GM23338 (cell line): ENCODE results near the gene TGM2. TPM values are rescaled to one million over a fixed set of nuclear protein-coding genes. Genes with fewer than 3 reads are reported as not detected.

Experiments used
- ATAC-seq: fragments of 200-7000 bp; cut with Tn5 transposase; 3 replicates; pipeline ENCODE4 v1.9.1; 2020
- DNase-seq: peaks from one replicate; pipeline ENCODE4 v3.0.0-alpha.2; 2015; ENCODE audit warnings: low spot score
- H2AFZ ChIP-seq: fragments of 200-600 bp; sonication (generic); 2 replicates; pipeline ENCODE4 v1.8.0; 2016; ENCODE audit warnings: antibody characterized with exemption, mild to moderate bottlenecking, moderate library complexity
- H3F3A ChIP-seq: fragments of 200-600 bp; sonication (generic); replicated peaks from 2 replicates; pipeline ENCODE4 v1.8.0; 2017; ENCODE audit warnings: antibody characterized with exemption, mixed run types, low read depth
- H3K27ac ChIP-seq: fragments of 200-600 bp; sonication (generic); 2 replicates; pipeline ENCODE4 v1.6.1; 2016; ENCODE audit warnings: low read depth
- H3K27me3 ChIP-seq: fragments of 200-600 bp; sonication (generic); 2 replicates; pipeline ENCODE4 v1.8.0; 2016; ENCODE audit warnings: mild to moderate bottlenecking, mixed run types, moderate library complexity; ENCODE audit not compliant: insufficient read depth
- H3K36me3 ChIP-seq: fragments of 200-600 bp; sonication (generic); 2 replicates; pipeline ENCODE4 v1.8.0; 2016; ENCODE audit warnings: mild to moderate bottlenecking; ENCODE audit not compliant: insufficient read depth
- H3K4me1 ChIP-seq: fragments of 200-600 bp; sonication (generic); 2 replicates; pipeline ENCODE4 v1.8.0; 2016; ENCODE audit warnings: mild to moderate bottlenecking, moderate library complexity; ENCODE audit not compliant: insufficient read depth
- H3K4me2 ChIP-seq: fragments of 200-600 bp; sonication (generic); 2 replicates; pipeline ENCODE4 v1.7.1; 2017; ENCODE audit warnings: mixed run types
- H3K4me3 ChIP-seq: fragments of 200-600 bp; sonication (generic); 2 replicates; pipeline ENCODE4 v1.6.1; 2016; ENCODE audit warnings: mixed run types
- H3K79me2 ChIP-seq: fragments of 200-600 bp; sonication (generic); replicated peaks from 2 replicates; pipeline ENCODE4 v1.8.0; 2017; ENCODE audit warnings: mild to moderate bottlenecking; ENCODE audit not compliant: insufficient read depth
- H3K9me2 ChIP-seq: fragments of 200-600 bp; sonication (generic); 2 replicates; pipeline ENCODE4 v1.8.0; 2017; ENCODE audit not compliant: insufficient read depth
- H4K20me1 ChIP-seq: fragments of 200-600 bp; sonication (generic); replicated peaks from 2 replicates; pipeline ENCODE4 v1.8.0; 2017; ENCODE audit warnings: mild to moderate bottlenecking; ENCODE audit not compliant: insufficient read depth
- H3K27ac Mint-ChIP-seq: 2 replicates; pipeline ENCODE4 v1.8.0; 2020; ENCODE audit warnings: inconsistent platforms, mild to moderate bottlenecking, moderate library complexity, mixed read lengths
- H3K27me3 Mint-ChIP-seq: 3 replicates; pipeline ENCODE4 v1.8.0; 2022; ENCODE audit warnings: low read depth, mild to moderate bottlenecking, moderate library complexity, mixed read lengths, inconsistent platforms; ENCODE audit not compliant: insufficient read depth, poor library complexity
- H3K36me3 Mint-ChIP-seq: 3 replicates; pipeline ENCODE4 v1.8.0; 2021; ENCODE audit warnings: low read depth, mild to moderate bottlenecking, inconsistent platforms, moderate library complexity, mixed read lengths
- H3K4me1 Mint-ChIP-seq: 3 replicates; pipeline ENCODE4 v1.8.0; 2020; ENCODE audit warnings: mild to moderate bottlenecking, inconsistent platforms, mixed read lengths
- H3K4me3 Mint-ChIP-seq: 3 replicates; pipeline ENCODE4 v1.8.0; 2021; ENCODE audit warnings: moderate library complexity, mild to moderate bottlenecking, inconsistent platforms, mixed read lengths
- H3K9me3 Mint-ChIP-seq: 3 replicates; pipeline ENCODE4 v1.8.0; 2020; ENCODE audit warnings: moderate library complexity, mild to moderate bottlenecking, inconsistent platforms, mixed read lengths
- CREB1 ChIP-seq: fragments of 250-450 bp; sonication (Bioruptor Pico); IDR thresholded peaks from 2 replicates; pipeline ENCODE4 v1.5.0; 2020; ENCODE audit warnings: low read depth, mild to moderate bottlenecking, moderate library complexity
- EZH2 ChIP-seq: fragments of 200-600 bp; sonication (generic); IDR thresholded peaks from one replicate; pipeline ENCODE4 v1.8.0; 2017; ENCODE audit warnings: antibody characterized with exemption, mild to moderate bottlenecking, low read depth; ENCODE audit not compliant: unreplicated experiment
- EZH2phosphoT487 ChIP-seq: fragments of 200-600 bp; sonication (generic); IDR thresholded peaks from one replicate; pipeline ENCODE4 v1.8.1; 2018; ENCODE audit warnings: antibody characterized with exemption; ENCODE audit not compliant: unreplicated experiment
- JUNB ChIP-seq: IDR thresholded peaks from one replicate; pipeline ENCODE4 v1.6.1; 2016; ENCODE audit warnings: antibody characterized with exemption; ENCODE audit not compliant: unreplicated experiment
- POLR2AphosphoS5 ChIP-seq: IDR thresholded peaks from 2 replicates; pipeline ENCODE4 v1.6.1; 2016; ENCODE audit warnings: antibody characterized with exemption, low read depth
- ZNF114 ChIP-seq: fragments of 250-450 bp; sonication (Bioruptor Pico); IDR thresholded peaks from 2 replicates; pipeline ENCODE4 v1.5.0; 2020; ENCODE audit warnings: mild to moderate bottlenecking, moderate library complexity
- ZNF331 ChIP-seq: fragments of 250-450 bp; sonication (Bioruptor Pico); IDR thresholded peaks from 2 replicates; pipeline ENCODE4 v1.5.0; 2020; ENCODE audit warnings: low read depth, mild to moderate bottlenecking, moderate library complexity
- polyA plus RNA-seq: library from polyadenylated mRNA; unstranded; fragments of >200 nt; fragmentation: Nextera tagmentation; extraction: Ambion mirVana; gene quantifications from 2 replicates; pipeline ENCODE4 v1.2.1, GENCODE V29; 2016
- total RNA-seq: library from RNA; depleted of rRNA; stranded (reverse); fragments of >200 nt; shearing (Covaris generic); gene quantifications from 2 replicates; pipeline ENCODE4 v1.2.3, GENCODE V29; 2014
- TF ChIP-seq, protein P1 (sequence below), 2 experiments: fragments of 200-600 bp in 1 of 2; sonication (generic) in 1 of 2; conservative IDR thresholded peaks; 2 replicates each; pipeline versions ENCODE4 v1.5.1 to v1.6.1; 2016 to 2017; ENCODE audit warnings: antibody characterized with exemption in 2 of 2, low read depth in 2 of 2, mild to moderate bottlenecking in 2 of 2, moderate library complexity in 1 of 2
- TF ChIP-seq, protein P2 (sequence below): IDR thresholded peaks from one replicate; pipeline ENCODE4 v1.6.1; 2018; ENCODE audit warnings: antibody characterized with exemption; ENCODE audit not compliant: unreplicated experiment
- TF ChIP-seq, protein P3 (sequence below): IDR thresholded peaks from 2 replicates; pipeline ENCODE4 v1.6.1; 2016; ENCODE audit warnings: antibody characterized with exemption

The TGM2 gene
- total and polyA plus RNA-seq, 2 experiments from 2014 or later: 0.45 to 1.0 TPM

DNA sequence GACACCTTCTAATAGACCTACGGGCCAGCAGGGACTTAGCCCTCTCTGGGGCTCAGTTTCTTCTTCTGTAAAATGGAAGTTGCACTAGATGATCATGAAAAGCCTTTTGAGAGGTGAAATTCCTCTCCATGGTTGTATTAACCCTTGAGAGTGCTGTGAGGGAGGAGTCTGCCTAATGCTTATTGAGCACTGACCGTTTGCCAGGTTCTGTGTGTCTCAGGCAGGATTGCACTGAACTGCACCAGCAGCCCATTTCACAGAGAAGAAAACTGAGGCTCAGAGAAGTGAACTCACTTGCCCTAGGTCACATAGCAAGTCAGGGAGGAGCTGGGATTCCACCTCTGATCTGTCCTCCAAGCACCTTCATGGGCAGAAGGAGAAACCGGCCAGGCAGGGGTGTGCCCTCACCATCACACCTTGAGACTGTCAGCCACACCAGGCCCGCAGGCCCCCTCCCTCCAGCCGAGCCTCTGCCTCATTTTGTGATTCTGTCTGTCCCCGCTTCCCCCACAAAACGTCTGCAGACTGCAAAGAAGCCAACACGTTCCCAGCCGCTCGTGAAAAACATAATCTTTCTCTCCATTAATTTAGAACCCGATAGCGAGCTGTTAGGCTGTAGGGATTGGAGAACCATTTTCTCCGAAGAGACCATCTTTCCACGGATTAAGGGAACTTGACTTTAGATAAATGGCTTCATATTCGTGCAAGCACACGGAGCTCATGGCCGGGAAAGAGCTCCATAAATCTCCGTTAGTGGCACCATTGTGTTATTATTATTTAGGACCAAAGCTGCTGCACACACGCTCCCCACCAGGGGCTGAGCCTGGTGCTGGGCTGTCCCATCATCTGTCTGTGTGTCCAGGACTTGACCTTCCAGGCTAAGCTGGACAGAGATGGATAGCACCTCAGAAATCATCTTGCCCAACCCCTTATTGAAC, 49.5 kb upstream of the TGM2 start:
- no peak for DNase-seq
- Histone ChIP-seq H3K4me2 (no peak overlapping the region), H3K79me2 (no peaks in the 10 kb centered on the region), H3K27me3 (no peaks in the 10 kb centered on the region), H3K27ac (no peak overlapping the region), H3K4me1 (no peaks in the 10 kb centered on the region), H4K20me1 (no peaks in the 10 kb centered on the region), H3K36me3 (no peaks in the 10 kb centered on the region), H3F3A (no peaks in the 10 kb centered on the region), H2AFZ (no peak overlapping the region), H3K4me3 (no peak overlapping the region), H3K9me2 (no peaks in the 10 kb centered on the region)
- no peaks in the 10 kb centered on the region for H3K36me3 Mint-ChIP-seq
- peaks cover 3% of the 10 kb centered on the region; the same call in 2 of the 3 replicates for H3K4me1 Mint-ChIP-seq
- H3K4me3 Mint-ChIP-seq: no peak overlapping the region
- no peaks in the 10 kb centered on the region for H3K9me3 Mint-ChIP-seq
- no peak for ATAC-seq
- TF ChIP-seq, protein P1, sequence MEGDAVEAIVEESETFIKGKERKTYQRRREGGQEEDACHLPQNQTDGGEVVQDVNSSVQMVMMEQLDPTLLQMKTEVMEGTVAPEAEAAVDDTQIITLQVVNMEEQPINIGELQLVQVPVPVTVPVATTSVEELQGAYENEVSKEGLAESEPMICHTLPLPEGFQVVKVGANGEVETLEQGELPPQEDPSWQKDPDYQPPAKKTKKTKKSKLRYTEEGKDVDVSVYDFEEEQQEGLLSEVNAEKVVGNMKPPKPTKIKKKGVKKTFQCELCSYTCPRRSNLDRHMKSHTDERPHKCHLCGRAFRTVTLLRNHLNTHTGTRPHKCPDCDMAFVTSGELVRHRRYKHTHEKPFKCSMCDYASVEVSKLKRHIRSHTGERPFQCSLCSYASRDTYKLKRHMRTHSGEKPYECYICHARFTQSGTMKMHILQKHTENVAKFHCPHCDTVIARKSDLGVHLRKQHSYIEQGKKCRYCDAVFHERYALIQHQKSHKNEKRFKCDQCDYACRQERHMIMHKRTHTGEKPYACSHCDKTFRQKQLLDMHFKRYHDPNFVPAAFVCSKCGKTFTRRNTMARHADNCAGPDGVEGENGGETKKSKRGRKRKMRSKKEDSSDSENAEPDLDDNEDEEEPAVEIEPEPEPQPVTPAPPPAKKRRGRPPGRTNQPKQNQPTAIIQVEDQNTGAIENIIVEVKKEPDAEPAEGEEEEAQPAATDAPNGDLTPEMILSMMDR (conservative IDR thresholded peaks at IDR 0.05; ENCODE audit: low read depth in 2 of 2): peak in 1 of 2 experiments; percentile 23; a peak in 1 of 4 replicates
- TF ChIP-seq, protein P2, sequence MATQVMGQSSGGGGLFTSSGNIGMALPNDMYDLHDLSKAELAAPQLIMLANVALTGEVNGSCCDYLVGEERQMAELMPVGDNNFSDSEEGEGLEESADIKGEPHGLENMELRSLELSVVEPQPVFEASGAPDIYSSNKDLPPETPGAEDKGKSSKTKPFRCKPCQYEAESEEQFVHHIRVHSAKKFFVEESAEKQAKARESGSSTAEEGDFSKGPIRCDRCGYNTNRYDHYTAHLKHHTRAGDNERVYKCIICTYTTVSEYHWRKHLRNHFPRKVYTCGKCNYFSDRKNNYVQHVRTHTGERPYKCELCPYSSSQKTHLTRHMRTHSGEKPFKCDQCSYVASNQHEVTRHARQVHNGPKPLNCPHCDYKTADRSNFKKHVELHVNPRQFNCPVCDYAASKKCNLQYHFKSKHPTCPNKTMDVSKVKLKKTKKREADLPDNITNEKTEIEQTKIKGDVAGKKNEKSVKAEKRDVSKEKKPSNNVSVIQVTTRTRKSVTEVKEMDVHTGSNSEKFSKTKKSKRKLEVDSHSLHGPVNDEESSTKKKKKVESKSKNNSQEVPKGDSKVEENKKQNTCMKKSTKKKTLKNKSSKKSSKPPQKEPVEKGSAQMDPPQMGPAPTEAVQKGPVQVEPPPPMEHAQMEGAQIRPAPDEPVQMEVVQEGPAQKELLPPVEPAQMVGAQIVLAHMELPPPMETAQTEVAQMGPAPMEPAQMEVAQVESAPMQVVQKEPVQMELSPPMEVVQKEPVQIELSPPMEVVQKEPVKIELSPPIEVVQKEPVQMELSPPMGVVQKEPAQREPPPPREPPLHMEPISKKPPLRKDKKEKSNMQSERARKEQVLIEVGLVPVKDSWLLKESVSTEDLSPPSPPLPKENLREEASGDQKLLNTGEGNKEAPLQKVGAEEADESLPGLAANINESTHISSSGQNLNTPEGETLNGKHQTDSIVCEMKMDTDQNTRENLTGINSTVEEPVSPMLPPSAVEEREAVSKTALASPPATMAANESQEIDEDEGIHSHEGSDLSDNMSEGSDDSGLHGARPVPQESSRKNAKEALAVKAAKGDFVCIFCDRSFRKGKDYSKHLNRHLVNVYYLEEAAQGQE: no peak
- H3K27ac Mint-ChIP-seq: no peak overlapping the region
- H3K27me3 Mint-ChIP-seq: peaks cover 6% of the 10 kb centered on the region

GRCh38 chr20:38213607-38213940, 48.5 kb upstream of the TGM2 start:
- Histone ChIP-seq H3K27ac (no peak overlapping the region), H3K36me3 (no peaks in the 10 kb centered on the region), H3K27me3 (no peaks in the 10 kb centered on the region)
- no peak for TF ChIP-seq ZNF331 (CRISPR knock-in tag)
- TF ChIP-seq, protein P3, sequence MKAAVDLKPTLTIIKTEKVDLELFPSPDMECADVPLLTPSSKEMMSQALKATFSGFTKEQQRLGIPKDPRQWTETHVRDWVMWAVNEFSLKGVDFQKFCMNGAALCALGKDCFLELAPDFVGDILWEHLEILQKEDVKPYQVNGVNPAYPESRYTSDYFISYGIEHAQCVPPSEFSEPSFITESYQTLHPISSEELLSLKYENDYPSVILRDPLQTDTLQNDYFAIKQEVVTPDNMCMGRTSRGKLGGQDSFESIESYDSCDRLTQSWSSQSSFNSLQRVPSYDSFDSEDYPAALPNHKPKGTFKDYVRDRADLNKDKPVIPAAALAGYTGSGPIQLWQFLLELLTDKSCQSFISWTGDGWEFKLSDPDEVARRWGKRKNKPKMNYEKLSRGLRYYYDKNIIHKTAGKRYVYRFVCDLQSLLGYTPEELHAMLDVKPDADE: no peak
- no peak for TF ChIP-seq EZH2phosphoT487
- no peak for TF ChIP-seq POLR2AphosphoS5
- TF ChIP-seq, protein P1 (conservative IDR thresholded peaks at IDR 0.05; ENCODE audit: low read depth in 2 of 2): no peak
- no peak for TF ChIP-seq CREB1 (CRISPR knock-in tag)
- TF ChIP-seq EZH2: no peak
- no peak for TF ChIP-seq JUNB
- no peak for TF ChIP-seq ZNF114 (CRISPR knock-in tag)

More at GRCh38 chr20:38213607-38213940, 48.5 kb upstream of the TGM2 start:
- ATAC-seq: no peak
- H3K4me1 Mint-ChIP-seq: peaks cover 3% of the 10 kb centered on the region; the same call in 2 of the 3 replicates
- H4K20me1 ChIP-seq: no peaks in the 10 kb centered on the region
- H3K4me2 ChIP-seq: no peak overlapping the region
- H3K27ac Mint-ChIP-seq: no peak overlapping the region
- H3K27me3 Mint-ChIP-seq: peaks cover 6% of the 10 kb centered on the region
- H3K9me2 ChIP-seq: no peaks in the 10 kb centered on the region
- no peaks in the 10 kb centered on the region for H3F3A ChIP-seq
- H3K4me3 ChIP-seq: no peak overlapping the region
- H3K9me3 Mint-ChIP-seq: no peaks in the 10 kb centered on the region
- DNase-seq: no peak
- H3K79me2 ChIP-seq: no peaks in the 10 kb centered on the region
- no peak overlapping the region for H2AFZ ChIP-seq
- H3K4me1 ChIP-seq: no peaks in the 10 kb centered on the region
- H3K4me3 Mint-ChIP-seq: no peak overlapping the region
- H3K36me3 Mint-ChIP-seq: no peaks in the 10 kb centered on the region
